AG20443 (cell line): ENCODE measurements around the gene SLC39A10.

Experiments
- DNase-seq: peaks from one replicate; pipeline ENCODE4 v3.0.0; 2012; ENCODE audit warnings: low spot score, mixed read lengths

SLC39A10 gene, protein sequence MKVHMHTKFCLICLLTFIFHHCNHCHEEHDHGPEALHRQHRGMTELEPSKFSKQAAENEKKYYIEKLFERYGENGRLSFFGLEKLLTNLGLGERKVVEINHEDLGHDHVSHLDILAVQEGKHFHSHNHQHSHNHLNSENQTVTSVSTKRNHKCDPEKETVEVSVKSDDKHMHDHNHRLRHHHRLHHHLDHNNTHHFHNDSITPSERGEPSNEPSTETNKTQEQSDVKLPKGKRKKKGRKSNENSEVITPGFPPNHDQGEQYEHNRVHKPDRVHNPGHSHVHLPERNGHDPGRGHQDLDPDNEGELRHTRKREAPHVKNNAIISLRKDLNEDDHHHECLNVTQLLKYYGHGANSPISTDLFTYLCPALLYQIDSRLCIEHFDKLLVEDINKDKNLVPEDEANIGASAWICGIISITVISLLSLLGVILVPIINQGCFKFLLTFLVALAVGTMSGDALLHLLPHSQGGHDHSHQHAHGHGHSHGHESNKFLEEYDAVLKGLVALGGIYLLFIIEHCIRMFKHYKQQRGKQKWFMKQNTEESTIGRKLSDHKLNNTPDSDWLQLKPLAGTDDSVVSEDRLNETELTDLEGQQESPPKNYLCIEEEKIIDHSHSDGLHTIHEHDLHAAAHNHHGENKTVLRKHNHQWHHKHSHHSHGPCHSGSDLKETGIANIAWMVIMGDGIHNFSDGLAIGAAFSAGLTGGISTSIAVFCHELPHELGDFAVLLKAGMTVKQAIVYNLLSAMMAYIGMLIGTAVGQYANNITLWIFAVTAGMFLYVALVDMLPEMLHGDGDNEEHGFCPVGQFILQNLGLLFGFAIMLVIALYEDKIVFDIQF

DNA sequence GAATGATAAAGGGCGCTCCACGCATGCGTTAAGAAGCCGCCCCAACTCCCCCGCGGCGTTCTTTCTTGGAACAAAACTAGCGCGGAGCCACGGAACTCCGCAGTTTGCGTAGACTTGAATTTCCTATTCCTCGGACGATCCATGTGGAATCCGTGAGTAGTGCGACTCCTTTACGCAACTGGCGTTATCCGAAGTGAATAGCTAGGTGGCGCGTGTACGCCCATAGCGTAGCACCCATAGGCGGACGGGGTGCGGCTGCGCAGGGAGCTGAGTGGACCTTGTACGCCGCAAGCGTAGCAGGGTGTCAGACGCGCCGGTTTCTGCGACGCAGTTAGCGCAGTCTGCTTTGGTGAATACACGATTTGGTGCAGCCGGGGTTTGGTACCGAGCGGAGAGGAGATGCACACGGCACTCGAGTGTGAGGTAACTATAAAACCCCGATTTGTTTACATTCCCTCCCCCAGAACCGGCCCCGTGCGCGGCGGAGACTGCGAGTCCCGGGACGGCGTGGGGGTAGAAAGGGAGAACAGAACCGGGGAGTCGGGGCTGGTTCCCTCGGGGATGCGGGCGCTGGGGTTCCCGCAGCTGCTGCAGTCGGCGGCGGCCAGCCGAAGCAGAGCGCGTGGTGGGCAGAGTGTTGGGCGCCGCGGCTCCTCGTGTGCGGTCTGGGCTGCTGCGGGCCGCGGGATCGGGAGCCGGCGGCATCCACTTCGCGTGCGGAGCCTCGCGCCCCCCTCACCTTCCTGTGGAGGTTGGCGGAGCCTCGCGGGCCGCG lies at the start of gene SLC39A10:
SLC39A10 (plus strand) TSS at position 368 of the 775 bp plus-strand sequence. CDS start 22,817 bp downstream, outside the sequence.
- DNase-seq: peak; percentile 95

DNA sequence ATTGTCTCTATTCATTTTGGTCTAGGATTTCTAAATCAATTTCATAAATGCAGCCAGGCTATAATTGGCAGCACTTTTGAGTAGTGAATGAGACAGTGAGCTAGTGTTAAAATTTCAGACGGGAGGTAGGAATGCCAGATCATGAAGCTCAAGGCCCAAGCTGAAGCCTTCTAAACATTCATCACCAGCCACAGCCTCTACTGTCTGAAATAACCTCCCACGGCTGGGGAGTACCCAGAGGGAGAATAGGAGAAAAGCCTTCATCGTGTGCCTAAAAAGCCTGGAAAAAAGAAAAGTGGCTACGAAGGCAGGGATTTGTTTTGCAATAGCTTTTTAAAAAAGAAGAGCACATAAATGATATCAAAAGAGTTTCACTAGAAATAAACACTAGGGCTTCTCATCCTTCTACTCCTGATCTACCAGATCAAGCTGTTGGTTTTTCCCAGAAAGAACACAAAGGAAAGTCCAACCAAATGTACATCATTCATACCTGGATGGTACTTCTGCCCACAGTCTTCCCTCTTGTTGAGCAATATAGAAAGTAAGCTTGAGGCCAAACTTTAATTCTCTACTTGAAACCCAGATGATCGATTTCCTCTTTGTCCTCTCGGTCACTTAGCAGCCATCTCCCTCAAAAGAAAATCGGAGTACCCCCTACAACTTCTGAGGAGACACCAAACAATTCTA lies 48.1 kb upstream of the SLC39A10 start:
- DNase-seq: no peak

- no peak for DNase-seq
These were observed 46.3 kb upstream of the SLC39A10 start for GRCh38 chr2:195610717-195611116.

DNA sequence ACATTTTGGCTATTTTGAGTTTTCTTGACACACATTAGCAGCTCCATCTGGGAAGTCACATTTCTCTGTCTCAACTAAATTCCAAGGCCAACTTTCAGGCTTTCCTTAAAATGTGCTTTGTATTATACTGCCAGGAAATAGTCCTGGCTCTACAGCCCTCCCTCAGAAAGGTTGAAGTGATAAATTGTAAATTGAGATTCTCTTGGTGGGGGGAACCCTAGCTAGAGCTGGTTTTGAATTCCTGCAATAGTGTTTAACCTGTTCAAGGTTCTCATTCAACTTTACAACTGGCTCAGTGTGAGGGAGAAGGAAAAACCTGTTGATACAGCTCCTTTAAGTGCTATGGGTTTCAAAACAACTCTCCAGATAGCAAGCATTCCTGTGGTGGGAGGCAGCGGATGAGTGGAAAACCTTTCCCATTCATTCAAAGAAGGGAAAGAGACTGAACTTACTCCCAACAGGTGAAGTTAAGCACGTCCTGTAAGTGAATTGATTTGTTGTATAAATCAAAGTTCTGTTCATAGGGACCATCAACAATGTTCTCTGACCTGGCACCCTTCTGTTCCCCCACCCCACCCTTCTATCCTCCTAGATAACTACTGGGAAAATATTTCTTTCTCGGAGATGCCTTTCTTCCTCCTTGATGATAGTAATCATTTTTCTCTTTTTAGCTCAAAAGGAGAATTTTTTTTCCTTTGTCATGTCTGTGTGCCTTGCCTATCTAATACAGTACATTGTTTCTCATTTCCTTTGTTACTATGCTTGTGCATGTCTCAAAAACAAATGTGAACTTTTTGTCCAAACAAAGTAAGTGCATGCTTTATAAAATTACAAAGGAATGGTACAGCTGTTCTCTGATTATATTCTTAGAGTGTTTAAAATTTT lies 44.2 kb upstream of the SLC39A10 start:
- peak; percentile 73 for DNase-seq

DNA sequence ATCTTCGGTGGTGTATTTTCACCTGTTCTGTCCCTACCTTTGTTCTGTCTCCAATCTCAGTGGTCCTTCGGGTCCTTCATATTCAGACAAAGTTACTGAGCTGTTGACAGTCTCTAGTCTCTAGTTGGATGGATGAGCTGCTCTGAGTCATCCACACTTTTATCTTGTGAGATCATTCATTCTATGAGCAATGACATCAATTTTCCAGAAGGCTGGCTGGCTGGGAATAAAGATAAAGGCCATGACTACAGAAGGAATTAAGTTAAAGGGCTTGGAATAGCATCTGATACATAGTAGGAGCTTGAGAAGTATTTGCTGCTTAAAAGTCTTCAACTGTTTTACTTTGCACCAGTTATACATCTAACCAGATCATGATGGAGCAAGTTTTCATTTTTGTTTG lies 43.1 kb upstream of the SLC39A10 start:
- DNase-seq: peak; percentile 68

DNA sequence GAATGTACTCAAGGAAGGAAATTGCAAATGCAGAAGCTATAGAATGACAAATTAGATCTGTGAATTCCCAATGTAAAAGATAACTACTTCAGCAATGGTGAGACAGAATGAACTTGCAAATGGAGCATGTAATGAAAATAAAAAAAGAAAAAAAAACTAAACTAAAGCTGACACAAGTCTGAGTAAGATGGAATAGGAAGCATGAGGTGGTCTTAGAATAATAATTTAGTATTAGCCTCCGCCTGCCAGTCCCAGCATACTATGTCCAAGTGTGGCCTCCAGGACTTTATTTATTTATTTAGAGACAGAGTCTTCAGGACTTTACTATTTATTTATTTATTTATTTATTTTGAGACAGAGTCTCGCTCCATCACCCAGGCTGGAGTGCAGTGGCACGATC lies 37.4 kb upstream of the SLC39A10 start:
- DNase-seq: no peak

GRCh38 chr2:195620501-195620900 lies 36.5 kb upstream of the SLC39A10 start:
- DNase-seq: no peak

GRCh38 chr2:195622966-195623365 lies 34.1 kb upstream of the SLC39A10 start:
- no peak for DNase-seq

DNA sequence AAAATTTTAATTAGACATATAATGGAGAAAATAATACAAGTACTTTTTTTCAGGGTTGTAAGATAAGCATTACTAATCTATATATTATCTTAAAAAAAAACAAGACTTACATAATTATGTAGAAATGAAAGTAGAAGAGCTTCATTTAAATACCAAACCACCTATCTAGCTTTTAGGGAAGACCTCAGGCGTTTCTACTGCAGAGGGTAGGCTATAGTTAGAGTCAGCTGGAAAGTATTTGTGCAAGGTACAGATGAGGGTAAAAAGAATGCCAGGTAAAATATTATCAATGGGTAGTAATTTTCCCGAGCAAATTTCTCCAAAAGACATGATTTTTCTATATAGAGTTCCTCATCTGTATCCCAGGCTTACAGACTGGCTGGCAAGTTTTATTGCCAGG lies 30.5 kb upstream of the SLC39A10 start:
- DNase-seq: no peak

GRCh38 chr2:195628666-195629065 lies 28.4 kb upstream of the SLC39A10 start:
- DNase-seq: no peak

DNA sequence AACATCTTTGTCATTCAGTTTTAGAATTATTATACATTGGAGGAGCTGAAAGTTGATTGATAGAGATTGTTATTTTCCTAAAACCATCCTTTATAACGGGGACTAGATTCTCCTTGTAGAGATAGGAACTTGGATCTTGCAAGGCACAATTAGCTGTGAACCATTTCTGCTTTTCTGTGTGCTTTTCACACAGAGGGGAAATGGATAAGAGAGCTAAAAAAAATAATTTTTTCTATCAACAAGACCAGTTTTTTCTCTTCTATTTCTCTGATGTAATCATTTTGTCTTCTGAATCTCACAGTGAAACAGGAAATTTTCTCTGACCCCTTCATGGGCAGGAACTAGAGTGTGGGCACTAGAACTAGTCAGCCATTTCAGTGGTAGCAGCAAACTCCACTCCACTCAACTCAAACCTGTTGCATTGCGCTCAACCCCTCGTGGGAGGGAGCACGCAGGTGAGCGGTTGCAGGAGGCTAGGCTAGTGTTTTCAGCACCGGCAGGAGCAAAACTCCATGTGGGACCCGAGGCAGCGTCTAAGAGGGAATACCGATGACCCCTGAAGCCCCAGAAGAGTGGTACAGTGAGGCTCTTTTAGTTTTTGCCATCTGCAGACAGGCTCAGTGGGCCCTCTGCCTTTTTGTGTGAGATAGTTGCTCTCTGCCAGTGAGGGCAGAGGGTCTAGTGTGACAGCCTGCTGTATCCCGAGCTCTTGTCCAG lies 24.0 kb upstream of the SLC39A10 start:
- no peak for DNase-seq

GRCh38 chr2:195633573-195633870 lies 23.5 kb upstream of the SLC39A10 start:
- DNase-seq: no peak

GRCh38 chr2:195633974-195634373 lies 23.1 kb upstream of the SLC39A10 start:
- no peak for DNase-seq

GRCh38 chr2:195636890-195637289 lies 20.1 kb upstream of the SLC39A10 start:
- DNase-seq: no peak

DNA sequence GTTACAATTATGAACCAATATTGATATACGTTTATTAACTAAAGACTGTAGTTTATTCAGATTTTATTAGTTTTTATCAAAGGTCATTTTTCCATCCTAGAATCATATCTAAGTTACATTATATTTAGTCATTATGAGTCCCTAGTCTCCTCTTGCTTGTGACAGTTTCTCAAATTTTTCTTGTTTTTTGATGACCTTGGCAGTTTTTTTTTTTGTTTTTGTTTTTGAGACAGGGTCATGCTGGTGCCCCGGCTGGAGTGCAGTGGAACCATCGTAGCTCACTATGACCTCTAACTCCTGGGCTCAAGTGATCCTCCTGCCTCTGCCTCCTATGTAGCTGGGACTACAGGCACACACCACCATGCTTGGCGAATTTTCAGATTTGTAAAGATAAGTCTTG lies 18.3 kb upstream of the SLC39A10 start:
- DNase-seq: no peak

GRCh38 chr2:195639238-195639858 lies 17.7 kb upstream of the SLC39A10 start:
- no peak for DNase-seq

GRCh38 chr2:195639959-195640358 lies 17.1 kb upstream of the SLC39A10 start:
- DNase-seq: no peak

- DNase-seq: no peak
These were observed 14.9 kb upstream of the SLC39A10 start for GRCh38 chr2:195642027-195642678.

DNA sequence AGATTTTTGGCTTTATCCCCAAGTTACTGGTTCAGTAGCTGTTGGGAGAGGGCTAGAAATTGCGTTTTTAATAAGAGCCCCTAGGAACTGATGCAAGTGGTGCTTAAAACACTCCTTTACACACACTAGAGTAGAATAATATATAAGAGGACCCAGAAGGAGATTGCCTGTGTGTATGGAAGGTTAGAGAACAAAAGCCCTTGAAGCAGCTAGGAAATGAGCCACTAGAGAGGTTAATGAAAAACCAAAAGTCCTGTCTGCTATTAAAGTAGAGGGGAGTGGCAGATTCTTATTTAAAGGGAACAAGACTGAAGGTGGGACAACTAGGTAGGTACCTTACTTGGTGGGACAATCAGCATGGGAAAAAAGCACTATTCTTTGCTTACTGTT lies 14.4 kb upstream of the SLC39A10 start:
- DNase-seq: no peak
